GM12875 (cell line): Measurements from ENCODE around the gene LYPD4.
A peak's percentile ranks its signal among the peaks of the same experiment; 100 is the strongest.

Experiments
- H3K4me3 ChIP-seq: one replicate; pipeline ENCODE4 v1.5.1; 2011; ENCODE audit warnings: low read depth, low read length, control low read depth
- TF ChIP-seq, protein P1 (sequence below): IDR thresholded peaks from 2 replicates; pipeline ENCODE4 v1.5.1; 2011; ENCODE audit warnings: low read depth, mild to moderate bottlenecking, control low read depth, inconsistent platforms, low read length, moderate library complexity, borderline replicate concordance; ENCODE audit not compliant: insufficient read depth

Gene LYPD4

DNA sequence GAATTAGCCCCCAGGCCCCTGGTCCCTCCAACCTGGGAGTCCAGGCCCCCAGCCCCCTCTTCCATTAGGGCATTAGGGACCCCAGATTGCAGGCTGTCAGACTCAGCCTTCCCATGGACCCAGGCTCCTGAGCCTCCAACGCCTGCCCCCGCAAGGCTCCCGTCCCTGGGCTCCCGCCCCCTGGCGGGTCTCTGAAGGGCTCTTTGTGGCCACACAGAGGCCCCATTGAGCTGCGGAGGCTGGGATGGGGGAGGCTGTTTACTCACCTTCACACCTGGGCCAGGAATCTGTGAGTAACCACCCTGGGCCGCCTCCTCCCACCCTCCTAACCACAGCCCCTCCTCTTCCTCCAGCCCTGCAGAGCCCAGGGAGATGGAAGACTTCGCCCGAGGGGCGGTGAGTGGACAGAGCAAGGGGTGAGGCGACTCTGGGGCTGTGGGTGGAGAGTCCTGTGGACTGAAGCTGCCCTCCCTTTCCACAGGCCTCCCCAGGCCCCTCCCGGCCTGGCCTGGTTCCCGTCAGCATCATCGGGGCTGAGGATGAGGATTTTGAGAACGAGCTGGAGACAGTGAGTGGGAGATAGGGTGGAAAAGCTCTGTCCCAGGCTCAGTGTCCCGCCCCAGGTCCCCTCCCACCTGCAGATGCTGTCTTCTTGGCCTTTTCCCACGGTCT, 43.4 kb upstream of the LYPD4 start:
- TF ChIP-seq, protein P1, sequence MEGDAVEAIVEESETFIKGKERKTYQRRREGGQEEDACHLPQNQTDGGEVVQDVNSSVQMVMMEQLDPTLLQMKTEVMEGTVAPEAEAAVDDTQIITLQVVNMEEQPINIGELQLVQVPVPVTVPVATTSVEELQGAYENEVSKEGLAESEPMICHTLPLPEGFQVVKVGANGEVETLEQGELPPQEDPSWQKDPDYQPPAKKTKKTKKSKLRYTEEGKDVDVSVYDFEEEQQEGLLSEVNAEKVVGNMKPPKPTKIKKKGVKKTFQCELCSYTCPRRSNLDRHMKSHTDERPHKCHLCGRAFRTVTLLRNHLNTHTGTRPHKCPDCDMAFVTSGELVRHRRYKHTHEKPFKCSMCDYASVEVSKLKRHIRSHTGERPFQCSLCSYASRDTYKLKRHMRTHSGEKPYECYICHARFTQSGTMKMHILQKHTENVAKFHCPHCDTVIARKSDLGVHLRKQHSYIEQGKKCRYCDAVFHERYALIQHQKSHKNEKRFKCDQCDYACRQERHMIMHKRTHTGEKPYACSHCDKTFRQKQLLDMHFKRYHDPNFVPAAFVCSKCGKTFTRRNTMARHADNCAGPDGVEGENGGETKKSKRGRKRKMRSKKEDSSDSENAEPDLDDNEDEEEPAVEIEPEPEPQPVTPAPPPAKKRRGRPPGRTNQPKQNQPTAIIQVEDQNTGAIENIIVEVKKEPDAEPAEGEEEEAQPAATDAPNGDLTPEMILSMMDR, result peak; percentile 53
- H3K4me3 ChIP-seq, result peak overlapping the region; percentile 38

DNA sequence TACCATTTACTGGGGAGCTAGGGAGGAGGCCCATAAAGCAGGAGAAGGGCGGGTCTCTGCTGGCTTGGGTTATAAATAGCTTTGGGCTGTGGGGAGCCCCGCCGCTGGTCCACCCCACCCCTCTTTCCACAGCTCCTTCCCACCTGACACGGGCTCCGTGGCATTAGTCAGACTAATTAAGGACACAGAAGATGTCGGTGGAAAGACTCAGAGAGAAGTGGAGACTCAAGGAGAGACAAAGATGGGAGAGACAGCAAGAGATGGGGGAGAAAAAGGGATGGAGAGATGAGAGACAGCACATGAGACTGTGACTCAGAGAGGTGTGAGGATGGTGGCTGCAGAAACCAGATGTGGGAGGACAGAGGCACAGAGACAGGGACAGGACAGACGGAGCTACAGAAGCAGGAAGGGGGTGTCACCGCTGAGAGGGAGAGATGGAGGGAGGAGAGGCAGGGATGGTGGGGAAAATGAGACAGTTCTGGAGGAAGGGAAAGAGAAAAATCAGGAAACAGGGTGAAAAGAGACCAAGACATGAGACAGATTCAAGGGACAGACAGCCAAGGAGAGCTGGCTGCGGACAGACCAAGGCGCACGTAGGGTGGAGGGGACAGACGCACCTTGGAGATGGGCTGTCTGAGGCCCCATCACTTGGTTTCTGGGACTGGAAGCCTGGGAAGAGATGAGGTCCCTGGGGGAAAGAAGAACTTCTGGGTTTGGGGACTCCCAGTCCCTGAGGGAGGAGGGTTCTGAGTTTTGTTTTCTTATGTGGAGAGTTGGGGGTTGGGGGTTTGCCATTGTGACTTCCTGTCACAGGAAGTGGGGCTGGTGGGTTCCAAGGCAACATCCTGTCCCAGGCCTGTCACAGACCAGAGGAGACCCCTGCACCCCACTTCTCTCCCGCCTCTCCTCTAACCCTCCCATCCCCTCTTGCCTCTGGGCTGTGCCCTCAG, 42.6 kb upstream of the LYPD4 start:
- peak overlapping the region; percentile 38 for H3K4me3 ChIP-seq
- TF ChIP-seq, protein P1, result no peak

DNA sequence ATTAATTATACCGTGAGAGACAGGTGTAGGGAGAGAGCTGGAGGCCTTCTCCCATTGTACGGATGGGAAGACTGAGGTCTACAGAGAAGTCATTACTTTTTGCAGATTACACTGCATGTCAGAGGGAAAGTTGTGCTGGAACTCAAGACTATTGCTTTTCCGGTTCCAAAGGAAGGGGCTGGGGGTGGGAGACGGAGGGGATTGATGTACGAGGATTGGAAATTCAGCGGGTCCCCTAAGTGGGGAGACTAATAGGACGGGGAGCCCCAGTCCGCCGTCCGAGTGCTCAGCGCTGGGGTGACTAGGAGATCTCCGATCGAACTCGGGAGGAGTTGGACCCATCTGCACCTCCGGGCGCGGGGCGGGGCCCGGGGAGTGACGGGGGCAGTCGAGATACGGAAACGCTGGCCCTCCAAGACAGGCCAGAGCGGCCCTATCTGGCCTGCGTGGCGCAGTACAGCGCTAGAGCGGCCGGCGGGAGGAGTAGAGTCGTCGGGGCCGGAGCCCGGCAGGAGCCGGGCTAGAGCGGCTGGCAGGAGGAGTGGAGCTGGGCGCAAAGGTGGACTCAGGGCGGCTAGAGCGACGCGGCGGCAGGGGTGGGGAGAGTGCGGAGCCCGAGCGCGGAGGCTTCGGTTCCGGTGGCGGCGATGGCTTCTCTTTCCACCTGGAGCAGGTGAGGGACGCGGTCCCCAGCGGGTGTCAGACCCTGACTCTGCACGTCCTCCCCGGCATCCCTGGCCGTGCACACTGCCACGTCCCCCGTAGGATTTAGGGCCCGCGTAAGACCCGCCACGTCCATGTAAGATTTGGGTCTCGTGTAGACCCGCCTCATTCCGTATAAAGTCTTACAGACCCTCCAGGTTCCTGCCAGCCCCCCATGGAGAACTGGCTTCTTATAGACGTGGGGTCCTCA, 39.6 kb upstream of the LYPD4 start:
- TF ChIP-seq, protein P1, result no peak
- peak overlapping the region; percentile 70 for H3K4me3 ChIP-seq

- H3K4me3 ChIP-seq, result peak overlapping the region; percentile 70
Measured at GRCh38 chr19:41883463-41883820, 39.0 kb upstream of the LYPD4 start.

DNA sequence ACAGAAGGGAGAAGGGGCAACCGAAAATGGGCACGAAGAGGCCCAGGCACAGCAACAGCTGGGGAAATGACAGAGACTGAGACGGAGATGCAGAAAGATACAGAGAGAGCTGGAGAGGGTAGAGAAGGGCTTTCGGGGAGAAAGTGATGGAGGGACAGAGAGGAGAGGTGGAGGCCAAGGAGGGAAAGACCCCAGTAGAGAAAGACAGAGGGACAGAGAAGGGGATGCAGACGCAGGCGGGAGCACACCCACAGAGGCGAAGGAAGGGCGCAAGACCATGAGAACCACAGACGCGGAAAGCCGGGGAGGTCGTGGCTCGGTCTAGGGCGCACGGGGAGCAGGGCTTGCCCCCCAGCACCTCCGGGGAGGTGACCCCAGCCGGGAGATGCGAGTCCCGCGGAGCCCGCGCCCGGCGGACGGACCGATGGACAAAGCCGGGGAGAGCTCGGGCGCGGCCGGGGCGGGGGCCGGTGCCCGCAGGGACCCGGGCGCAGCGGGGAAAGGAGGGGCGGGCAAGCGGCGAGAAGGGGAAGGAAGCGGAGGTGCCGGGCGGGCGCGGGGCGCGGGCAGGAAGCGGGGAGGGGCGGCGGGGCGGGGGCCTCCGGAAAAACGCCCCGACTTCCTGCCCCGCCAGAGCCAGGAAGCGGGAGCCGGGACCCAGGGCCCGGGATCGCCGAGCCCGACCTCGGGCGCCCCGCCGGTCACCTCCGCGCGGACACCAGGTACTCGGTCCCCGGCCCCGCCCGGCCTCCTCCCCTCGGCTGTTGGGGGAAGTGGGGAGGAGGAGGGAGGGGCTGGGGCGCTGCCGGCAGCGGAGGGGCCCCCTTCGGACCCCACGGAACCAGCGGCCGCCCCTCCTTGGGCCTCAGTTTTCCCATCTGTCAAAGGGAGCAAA, 38.3 kb upstream of the LYPD4 start, which contains the start of gene ARHGEF1:
TSS of gene ARHGEF1 (plus strand) at position 617 of the 895 bp plus-strand sequence. CDS start 4,899 bp downstream, outside the sequence.
- peak within 1 kb of the TSS; percentile 70 for H3K4me3 ChIP-seq
- TF ChIP-seq, protein P1, result no peak

More at GRCh38 chr19:41883463-41883820, 39.0 kb upstream of the LYPD4 start:
- TF ChIP-seq, protein P1, result no peak

DNA sequence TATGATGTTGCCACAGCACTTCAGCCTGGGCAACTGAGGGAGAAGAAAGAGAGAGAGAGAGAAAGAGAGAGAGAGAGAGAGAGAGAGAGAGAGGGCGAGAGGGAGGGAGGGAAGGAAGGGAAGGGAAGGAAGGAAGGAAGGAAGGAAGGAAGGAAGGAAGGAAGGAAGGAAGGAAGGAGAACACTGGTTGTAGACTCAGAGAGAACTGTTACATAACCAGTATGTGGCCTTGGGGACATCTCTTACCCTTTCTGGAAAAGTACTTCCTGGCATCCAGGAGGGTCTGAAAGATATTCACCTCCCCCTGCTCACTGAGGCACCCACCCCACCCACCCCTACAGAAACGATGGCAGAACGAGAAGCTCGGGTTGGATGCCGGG, 35.8 kb upstream of the LYPD4 start:
- TF ChIP-seq, protein P1, result no peak
- no peak overlapping the region for H3K4me3 ChIP-seq
